Epithelial cell of esophagus (primary cell): Measurements from ENCODE around the gene ZNF45.

Source experiments
- DNase-seq: peaks from one replicate; pipeline ENCODE4 v3.0.0; 2010; ENCODE audit warnings: low read depth
- H3K4me3 ChIP-seq: 2 replicates; pipeline ENCODE4 v1.5.1; 2011; ENCODE audit warnings: mild to moderate bottlenecking, low read length, control low read depth
- CTCF ChIP-seq: IDR thresholded peaks from 2 replicates; pipeline ENCODE4 v1.5.1; 2011; ENCODE audit warnings: low read depth, mild to moderate bottlenecking, low read length, control low read depth, inconsistent platforms; ENCODE audit not compliant: insufficient read depth; ENCODE audit errors: missing control alignments

Gene ZNF45

GRCh38 chr19:43908659-43909058 lies 26.4 kb downstream of the ZNF45 start:
- no peak for DNase-seq
- H3K4me3 ChIP-seq, result no peak overlapping the region
- no peak for TF ChIP-seq CTCF

GRCh38 chr19:43906774-43907173 lies 28.3 kb downstream of the ZNF45 start:
- no peak for TF ChIP-seq CTCF
- no peak overlapping the region for H3K4me3 ChIP-seq
- DNase-seq, result no peak

- DNase-seq, result no peak
- H3K4me3 ChIP-seq, result no peak overlapping the region
- TF ChIP-seq CTCF, result no peak
Measured at GRCh38 chr19:43905897-43906296, 29.2 kb downstream of the ZNF45 start.

GRCh38 chr19:43902399-43902798 lies 32.7 kb downstream of the ZNF45 start:
- no peak for DNase-seq
- H3K4me3 ChIP-seq, result peak overlapping the region; percentile 58
- no peak for TF ChIP-seq CTCF

GRCh38 chr19:43901395-43902390 lies 33.4 kb downstream of the ZNF45 start:
- DNase-seq, result peak; percentile 80
- TF ChIP-seq CTCF, result no peak
- peak overlapping the region; percentile 58 for H3K4me3 ChIP-seq

- no peak for TF ChIP-seq CTCF
- no peak for DNase-seq
- no peak overlapping the region for H3K4me3 ChIP-seq
Measured at GRCh38 chr19:43895727-43896308, 39.3 kb downstream of the ZNF45 start.

GRCh38 chr19:43883864-43884263 lies 51.2 kb downstream of the ZNF45 start, which contains the start of gene ZNF404:
Gene ZNF404, minus strand, starts transcription at chr19:43883964.
- no peak for TF ChIP-seq CTCF
- H3K4me3 ChIP-seq, result no peak within 1 kb of the TSS
- DNase-seq, result no peak
